Retinal pigment epithelial cell (primary cell): Measurements from ENCODE around the gene GRM8.

ENCODE experiments used
- DNase-seq: peaks from one replicate; pipeline ENCODE4 v3.0.0-alpha.2; 2010; ENCODE audit warnings: low read depth
- H3K4me3 ChIP-seq: 2 replicates; pipeline ENCODE4 v1.5.1; 2011; ENCODE audit warnings: mild to moderate bottlenecking, low read length, control low read depth, moderate library complexity
- CTCF ChIP-seq: conservative IDR thresholded peaks from 2 replicates; pipeline ENCODE4 v1.5.1; 2011; ENCODE audit warnings: low read depth, low read length, control low read depth, inconsistent platforms

The GRM8 gene

DNA sequence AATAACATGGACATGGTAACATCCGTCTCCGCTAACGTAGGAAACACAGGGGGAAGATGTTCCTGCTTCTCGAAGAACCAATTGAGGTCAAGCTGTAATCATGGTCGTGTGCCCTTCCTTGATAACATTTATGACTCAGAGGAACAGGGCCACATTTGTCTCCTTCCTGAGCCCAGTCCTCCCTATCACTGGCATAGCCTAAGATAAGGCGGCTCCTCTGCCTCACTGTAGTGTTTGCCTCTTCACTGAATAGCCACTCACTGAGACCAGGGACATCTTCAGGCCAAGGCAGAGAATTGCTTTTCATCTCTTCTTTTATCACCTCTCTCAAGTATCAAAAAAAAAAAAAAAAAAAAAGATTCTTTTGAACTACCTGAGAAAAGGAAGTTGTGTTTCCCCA, 5.4 kb upstream of the GRM8 start:
- H3K4me3 ChIP-seq, result no peak overlapping the region
- no peak for DNase-seq
- no peak for TF ChIP-seq CTCF

DNA sequence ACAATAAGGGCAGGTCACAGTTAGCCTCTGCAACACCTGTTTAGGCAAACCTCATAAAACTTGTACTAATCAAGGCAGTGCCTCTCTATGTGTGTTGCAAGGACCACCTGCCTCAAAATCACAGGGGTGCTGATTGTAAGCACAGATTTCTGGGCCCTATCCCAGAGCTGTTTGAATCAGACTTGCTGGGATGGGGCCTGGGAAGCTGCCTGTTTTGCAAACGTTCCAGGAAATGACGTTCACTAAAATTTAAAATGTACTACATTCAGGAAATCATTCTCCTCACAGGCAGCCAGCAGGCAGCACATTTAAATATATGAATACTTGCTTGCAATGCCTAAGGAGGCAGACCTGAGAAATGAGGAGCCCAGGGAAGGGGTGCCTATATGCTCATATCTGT, 4.3 kb upstream of the GRM8 start:
- no peak for DNase-seq
- TF ChIP-seq CTCF, result no peak

GRCh38 chr7:127256041-127256725, 3.4 kb upstream of the GRM8 start:
- TF ChIP-seq CTCF, result no peak
- H3K4me3 ChIP-seq, result no peak overlapping the region

More for the DNA sequence above, 4.3 kb upstream of the GRM8 start:
- H3K4me3 ChIP-seq, result no peak overlapping the region

GRCh38 chr7:127254163-127254684, 1.5 kb upstream of the GRM8 start:
- no peak overlapping the region for H3K4me3 ChIP-seq
- DNase-seq, result no peak
- TF ChIP-seq CTCF, result no peak

More at GRCh38 chr7:127256041-127256725, 3.4 kb upstream of the GRM8 start:
- no peak for DNase-seq

- peak overlapping the region; percentile 65 for H3K4me3 ChIP-seq
- TF ChIP-seq CTCF, result peak; percentile 79
- no peak for DNase-seq
Observed at GRCh38 chr7:127253281-127254162, 781 bp upstream of the GRM8 start.

DNA sequence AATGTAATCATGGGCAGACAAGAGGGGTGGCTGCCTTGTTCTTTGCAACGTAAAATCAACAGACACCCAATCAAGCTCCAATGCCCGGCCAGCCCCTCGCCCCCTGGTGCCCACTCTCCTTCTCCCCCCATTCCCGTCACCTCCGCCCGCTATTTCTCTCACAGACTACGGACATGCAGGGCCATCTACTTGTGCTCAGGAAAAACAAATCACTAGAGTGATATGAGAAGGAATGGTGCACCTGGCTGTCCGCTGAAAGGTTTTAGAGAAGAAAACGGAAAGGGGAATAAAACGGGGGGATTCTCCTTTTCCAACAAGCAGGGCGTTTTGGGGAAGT, 396 bp downstream of the GRM8 start:
- peak; percentile 8 for TF ChIP-seq CTCF
- no peak for DNase-seq
- peak overlapping the region; percentile 65 for H3K4me3 ChIP-seq
